Esophagus squamous epithelium (tissue), 4 donors: ENCODE measurements around the gene CEP120.
"Not testable (repeated sequence)": the region's sequence is repeated elsewhere in the genome, so short reads cannot be mapped to it uniquely, and the experiment has no call there.

Experiments
- POLR2A ChIP-seq, 4 donors: fragments of 450-650 bp; IDR thresholded peaks; one replicate each; pipeline ENCODE4 v1.6.1; 2017; ENCODE audit warnings: antibody characterized with exemption in 4 of 4, mild to moderate bottlenecking in 4 of 4, moderate library complexity in 3 of 4
- TF ChIP-seq, protein P1 (sequence below), 6 experiments: fragments of 450-650 bp in 4 of 6; fragments of 200-600 bp in 2 of 6; sonication (generic) in 2 of 6; IDR thresholded peaks; one replicate each; pipeline ENCODE4 v1.5.1; 2016 to 2019; ENCODE audit warnings: antibody characterized with exemption in 6 of 6, mild to moderate bottlenecking in 4 of 6, moderate library complexity in 4 of 6

- not testable (repeated sequence) for TF ChIP-seq POLR2A (IDR thresholded peaks at IDR 0.05)
- TF ChIP-seq, protein P1, sequence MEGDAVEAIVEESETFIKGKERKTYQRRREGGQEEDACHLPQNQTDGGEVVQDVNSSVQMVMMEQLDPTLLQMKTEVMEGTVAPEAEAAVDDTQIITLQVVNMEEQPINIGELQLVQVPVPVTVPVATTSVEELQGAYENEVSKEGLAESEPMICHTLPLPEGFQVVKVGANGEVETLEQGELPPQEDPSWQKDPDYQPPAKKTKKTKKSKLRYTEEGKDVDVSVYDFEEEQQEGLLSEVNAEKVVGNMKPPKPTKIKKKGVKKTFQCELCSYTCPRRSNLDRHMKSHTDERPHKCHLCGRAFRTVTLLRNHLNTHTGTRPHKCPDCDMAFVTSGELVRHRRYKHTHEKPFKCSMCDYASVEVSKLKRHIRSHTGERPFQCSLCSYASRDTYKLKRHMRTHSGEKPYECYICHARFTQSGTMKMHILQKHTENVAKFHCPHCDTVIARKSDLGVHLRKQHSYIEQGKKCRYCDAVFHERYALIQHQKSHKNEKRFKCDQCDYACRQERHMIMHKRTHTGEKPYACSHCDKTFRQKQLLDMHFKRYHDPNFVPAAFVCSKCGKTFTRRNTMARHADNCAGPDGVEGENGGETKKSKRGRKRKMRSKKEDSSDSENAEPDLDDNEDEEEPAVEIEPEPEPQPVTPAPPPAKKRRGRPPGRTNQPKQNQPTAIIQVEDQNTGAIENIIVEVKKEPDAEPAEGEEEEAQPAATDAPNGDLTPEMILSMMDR (IDR thresholded peaks at IDR 0.05): not testable (repeated sequence)
Measured at GRCh38 chr5:123400870-123401291, 22.3 kb downstream of the CEP120 start.
